Stimulated activated CD8-positive, alpha-beta memory T cell treated with anti-CD3 and anti-CD28 coated beads, Interleukin-4, amount 100 ng/mL, for 1 hour (primary cell): ENCODE results near the gene PEX14.
"Not testable (repeated sequence)": the region's sequence is repeated elsewhere in the genome, so short reads cannot be mapped to it uniquely, and the experiment has no call there.

Experiments used
- DNase-seq, 2 donors: peaks; one replicate each; pipeline ENCODE4 v3.0.0-alpha.2; 2020; ENCODE audit warnings: low read depth in 2 of 2, low spot score in 1 of 2

Gene PEX14

GRCh38 chr1:10450156-10450814 is 24.5 kb upstream of the PEX14 start:
- no peak for DNase-seq

DNA sequence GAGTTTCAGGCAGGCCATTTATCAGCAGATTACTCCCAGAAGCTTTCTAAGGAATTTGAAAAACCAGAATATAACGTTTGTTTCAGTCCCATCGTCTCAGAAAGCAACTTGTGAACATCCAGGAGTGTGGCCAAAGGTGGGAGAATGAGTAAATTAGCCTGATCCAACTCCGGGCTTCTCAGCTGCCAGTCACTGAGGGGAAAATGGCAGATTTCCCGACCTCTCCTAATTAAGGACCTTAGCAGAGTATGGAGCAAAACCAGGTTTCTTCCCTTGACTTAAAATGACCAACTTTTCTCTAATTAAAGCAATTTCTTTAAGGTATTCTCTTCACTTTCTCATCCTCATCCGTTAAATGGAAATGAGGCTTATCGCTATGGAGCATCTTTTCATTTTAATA is 23.9 kb upstream of the PEX14 start:
- DNase-seq: no peak

DNA sequence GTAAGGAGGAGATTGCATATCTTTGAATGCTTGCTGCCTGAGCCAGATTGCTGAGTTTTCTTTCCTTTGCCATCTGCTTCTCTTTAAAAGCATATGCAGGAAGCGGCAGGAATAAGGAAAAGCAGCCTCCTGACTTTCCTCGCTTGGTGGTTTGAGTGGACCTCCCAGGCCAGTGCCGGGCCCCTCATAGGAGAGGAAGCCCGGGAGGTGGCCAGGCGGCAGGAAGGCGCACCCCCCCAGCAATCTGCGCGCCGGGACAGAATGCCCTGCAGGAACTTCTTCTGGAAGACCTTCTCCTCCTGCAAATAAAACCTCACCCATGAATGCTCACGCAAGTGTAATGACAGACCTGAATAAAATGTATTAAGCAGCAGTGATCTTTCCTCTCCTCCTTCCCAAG is 23.5 kb upstream of the PEX14 start:
- DNase-seq: no peak

DNA sequence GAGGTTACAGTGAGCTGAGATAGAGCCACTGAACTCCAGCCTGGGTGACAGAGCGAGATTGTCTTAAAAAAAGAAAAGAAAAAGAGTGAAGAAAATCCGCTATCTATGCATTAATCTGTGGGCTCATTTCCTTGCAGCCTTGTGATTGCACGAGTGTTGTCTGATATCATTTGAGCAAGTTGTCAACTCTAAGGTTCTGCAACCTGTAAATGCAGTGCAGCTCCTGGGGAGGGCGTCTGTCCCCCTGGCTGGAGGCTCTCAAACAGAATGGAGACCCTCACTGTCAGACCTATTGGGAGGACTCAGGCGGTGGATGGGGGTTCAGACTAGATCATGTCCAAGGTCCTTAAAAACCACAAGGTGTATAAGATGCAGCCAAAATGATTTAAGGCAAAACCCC is 18.7 kb upstream of the PEX14 start:
- no peak for DNase-seq

- DNase-seq: no peak
Measured at GRCh38 chr1:10456661-10457060, 18.1 kb upstream of the PEX14 start.

DNA sequence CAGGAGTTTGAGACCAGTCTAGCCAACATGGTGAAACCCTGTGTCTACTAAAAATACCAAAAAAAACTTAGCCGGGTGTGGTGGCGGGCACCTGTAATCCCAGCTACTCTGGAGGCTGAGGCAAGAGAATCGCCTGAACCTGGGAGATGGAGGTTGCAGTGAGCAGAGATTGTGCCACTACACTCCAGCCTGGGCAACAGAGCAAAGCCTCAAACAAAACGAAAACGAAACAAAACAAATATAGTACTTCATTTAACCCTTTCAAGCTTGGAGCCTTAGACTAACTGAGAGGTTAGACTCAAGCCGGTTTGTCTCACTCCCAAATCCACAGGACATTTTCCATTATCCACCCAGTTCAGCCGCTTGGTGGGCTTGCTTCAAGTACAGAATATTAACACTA is 17.3 kb upstream of the PEX14 start:
- not testable (repeated sequence) for DNase-seq

DNA sequence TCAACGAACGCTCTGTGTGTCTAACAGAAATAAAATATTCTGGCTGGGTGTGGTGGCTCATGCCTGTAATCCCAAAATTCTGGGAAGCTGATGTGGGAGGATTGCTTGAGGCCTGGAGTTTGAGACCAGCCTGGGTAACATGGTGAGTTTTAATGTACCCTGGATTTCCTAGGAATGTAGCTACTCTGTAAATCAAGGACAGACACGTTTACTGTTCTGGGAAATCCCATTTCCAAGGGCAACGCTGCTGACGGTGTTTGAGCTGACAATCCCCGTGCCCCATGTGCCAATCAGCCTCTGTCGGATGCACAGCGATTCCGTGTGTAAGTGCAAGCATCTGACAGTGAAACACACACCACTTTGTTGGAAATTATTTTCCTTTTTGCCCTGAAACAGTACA is 16.9 kb upstream of the PEX14 start:
- DNase-seq: no peak

- no peak for DNase-seq
Measured at GRCh38 chr1:10459184-10459583, 15.6 kb upstream of the PEX14 start.

DNA sequence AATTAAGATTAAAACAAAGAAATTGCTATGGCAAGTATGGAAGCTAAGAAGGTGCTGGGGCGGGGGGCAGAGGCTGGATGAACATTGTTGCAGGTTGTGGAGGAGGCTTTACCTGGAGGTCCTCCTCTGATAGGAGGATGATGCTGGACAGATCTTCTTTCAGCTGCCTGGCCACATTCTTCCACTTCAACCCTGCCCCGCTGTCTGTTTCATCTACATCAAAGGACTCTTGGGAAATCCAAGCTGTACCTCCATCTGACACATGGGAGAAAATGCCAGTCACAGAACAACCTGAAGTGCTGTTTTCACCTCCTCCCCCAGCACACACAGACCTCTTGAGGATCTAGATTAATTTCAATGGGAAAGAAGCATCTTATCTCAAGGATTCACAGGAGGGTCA is 7.7 kb upstream of the PEX14 start:
- DNase-seq: no peak

GRCh38 chr1:10470043-10470442 is 4.7 kb upstream of the PEX14 start:
- DNase-seq: no peak

GRCh38 chr1:10471411-10472219 is 3.1 kb upstream of the PEX14 start:
- DNase-seq: no peak

DNA sequence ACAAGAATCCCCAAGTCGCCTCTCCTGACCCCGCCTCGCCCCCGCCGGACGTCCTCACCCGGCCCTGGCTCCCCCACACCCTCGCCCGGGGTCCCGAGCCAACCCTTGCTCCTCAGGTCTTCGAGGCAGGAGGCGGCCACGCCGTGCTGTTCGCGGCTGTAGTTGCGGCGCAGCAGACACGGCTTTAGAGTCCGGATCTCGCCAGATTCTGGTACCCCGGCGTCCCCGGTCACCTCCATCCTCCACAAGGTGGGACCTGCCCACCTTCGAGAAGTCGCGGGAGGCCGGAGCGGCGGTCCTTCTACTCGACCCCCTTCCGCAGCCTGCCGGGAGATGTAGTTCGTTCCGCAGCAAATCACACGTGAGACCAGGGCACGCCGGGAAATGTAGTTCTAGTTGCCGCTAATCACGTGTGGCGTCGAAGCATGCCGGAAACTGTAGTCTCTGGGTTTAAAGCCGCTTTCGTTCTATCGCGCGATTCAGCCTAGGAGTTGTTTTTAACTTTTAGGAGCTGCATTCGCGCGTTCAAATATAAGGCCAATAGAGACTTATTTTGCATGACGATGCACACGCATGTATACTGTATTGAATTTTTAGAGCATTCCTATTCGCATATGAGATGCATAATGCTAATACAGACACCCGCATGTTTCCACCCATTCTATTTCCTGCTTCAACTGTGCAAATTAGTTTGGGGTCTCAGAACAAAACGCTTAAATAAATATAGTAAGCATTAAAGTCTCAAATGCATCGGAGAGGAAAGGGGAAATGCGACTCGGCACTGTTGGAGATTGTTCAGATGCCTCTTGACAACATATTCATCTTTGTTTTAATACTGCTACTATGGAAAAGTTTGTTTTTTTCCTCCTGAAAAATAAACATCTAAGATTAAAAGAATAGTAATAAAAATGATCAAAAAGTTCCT is 2.3 kb upstream of the PEX14 start, which contains the start of gene DFFA:
Gene DFFA (minus strand): TSS at position 310 of the 925 bp plus-strand sequence. CDS start 71 bp downstream, at position 239.
- peak; percentile 73 to 81 for DNase-seq

GRCh38 chr1:10473145-10473765 is 1.5 kb upstream of the PEX14 start:
- DNase-seq: no peak

DNA sequence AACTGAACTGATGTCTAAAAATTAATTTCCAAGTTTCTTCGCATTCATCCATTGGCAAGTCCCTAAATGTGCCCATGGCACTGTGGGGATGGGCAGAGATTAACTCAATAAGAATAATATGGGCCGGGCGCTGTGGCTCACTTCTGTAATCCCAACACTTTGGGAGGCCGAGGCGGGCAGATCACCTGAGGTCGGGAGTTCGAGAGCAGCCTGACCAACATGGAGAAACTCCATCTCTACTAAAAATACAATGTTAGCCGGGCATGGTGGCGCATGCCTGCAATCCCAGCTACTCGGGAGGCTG is 489 bp upstream of the PEX14 start:
- not testable (repeated sequence) for DNase-seq

DNA sequence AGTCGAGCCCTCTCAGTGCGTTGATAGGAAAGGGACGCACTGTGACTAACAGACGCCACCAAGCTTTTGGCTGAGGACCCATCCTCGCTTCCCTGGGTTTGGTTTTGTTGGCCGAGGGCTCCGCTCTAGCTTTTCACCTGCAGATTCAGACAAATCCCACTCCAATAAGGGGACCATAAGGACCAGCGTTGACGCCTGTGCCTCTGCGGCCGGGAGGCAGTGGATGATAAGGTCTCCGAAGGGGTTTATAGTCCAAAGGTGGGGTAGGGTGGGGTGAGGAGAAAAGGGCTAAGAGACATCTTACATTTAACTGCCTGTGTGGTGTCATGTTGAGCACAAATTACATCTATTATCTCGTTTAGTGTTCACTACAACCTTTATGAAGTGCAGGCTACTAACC is 760 bp downstream of the PEX14 start:
- no peak for DNase-seq

DNA sequence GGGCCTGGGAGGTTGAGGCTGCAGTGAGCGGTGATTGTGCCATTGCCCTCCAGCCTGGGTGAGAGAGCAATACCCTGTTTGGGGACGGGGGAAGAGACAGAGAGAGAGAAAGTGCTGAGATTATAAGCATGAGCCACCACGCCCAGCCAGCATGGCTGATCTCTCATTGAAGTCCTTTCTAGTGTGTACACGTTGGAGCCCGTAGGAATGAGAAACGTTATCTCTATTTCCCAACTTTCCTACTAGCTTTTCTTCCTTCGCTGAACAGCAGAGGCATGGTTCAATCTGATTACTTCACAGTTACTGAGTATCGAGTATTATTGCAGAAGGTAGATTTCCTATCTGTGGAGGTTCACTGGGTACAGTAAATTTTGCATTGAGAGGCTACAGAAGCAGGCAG is 4.5 kb downstream of the PEX14 start:
- no peak for DNase-seq

- DNase-seq: no peak
Measured at GRCh38 chr1:10480614-10481013, 5.9 kb downstream of the PEX14 start.

DNA sequence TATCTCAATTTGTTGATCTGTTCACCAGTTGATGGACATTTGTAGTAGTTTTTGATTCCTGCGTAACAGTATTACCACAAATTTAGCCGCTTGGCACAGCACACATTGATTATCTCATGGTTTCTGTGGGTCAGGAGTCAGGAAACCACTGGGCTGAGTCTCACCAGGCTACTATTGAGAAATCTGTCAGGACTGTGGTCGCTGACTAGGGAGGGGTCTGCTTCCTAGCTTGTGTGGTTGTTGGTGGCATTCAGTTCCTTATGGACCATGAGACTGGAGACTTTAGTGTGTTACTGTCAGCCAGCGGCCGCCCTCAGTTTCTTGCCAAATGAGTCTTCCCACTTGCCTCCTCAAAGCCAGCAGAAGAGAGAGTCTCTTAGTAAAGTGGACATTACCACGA is 9.8 kb downstream of the PEX14 start:
- DNase-seq: no peak

DNA sequence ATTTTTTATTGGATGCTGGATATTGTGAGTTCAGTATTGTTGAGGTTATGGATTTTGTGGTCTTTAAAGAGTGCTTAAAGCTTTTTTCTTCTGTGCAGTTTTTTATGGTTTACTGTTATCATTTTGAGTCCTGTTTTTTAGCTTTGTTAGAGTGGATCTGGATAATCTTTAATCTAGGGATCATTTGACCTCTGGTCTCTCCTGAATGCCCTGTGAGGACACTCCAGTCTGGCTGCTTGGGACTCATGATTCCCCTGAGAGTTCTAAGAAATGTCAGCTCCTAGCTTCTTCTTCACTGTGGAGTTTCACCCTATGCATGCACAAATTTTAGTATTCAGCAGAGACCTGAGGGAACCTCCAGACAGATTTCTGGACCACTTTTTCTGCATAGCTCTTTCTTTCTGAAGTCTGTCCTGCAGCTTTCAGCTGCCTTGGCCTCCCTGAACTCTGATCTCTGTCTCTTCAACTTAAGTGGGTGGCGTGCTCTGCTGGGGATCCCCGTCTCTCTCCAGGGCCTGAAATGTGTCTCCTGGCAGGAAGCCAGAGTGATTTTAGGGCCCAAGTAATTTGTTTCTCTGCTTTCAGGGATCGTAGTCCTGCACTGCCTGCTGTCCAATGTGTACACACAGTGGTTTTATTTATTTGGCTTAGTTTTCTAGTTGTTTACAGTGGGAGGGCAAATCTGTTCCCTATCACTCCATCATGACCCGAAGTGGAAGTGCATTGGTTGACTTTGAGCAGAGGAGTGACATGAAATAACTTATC is 14.7 kb downstream of the PEX14 start:
- no peak for DNase-seq

DNA sequence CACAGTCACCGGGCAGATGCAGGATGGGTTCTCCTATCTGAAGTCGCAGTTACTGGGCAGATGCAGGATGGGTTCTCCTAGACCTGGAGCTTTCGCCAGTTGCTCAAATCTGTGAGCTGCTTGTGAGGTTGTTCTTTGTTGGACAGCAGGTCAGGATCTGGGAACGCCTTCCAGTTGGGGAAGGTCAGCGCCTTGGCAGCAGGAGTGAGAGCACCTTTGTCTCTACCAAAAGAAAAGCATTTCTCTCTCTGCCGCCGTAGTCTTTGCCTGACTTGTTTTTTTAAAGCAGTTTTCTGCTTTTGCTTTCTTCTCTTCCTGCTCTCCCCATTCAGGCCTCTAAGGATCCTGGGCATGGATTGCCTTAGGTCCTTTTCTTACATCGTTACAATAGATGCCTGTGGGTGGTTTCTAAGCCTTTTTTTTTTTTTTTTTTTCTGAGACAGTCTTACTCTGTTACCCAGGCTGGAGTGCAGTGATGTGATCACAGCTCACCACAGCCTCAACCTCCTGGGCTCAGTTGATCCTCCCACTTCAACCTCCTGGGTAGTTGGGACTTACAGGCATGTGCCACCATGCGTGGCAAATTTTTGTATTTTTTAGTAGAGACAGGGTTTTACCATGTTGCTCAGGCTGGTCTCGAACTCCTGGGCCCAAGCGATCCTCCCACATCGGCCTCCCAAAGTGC is 15.7 kb downstream of the PEX14 start:
- DNase-seq: no peak
